RKO (cell line): ENCODE results near the gene RNASE13.
"Not testable (repeated sequence)": the region's sequence is repeated elsewhere in the genome, so short reads cannot be mapped to it uniquely, and the experiment has no call there.

ENCODE experiments used
- DNase-seq: peaks from one replicate; pipeline ENCODE4 v3.0.0-alpha.2; 2016; ENCODE audit warnings: low spot score

Gene RNASE13

DNA sequence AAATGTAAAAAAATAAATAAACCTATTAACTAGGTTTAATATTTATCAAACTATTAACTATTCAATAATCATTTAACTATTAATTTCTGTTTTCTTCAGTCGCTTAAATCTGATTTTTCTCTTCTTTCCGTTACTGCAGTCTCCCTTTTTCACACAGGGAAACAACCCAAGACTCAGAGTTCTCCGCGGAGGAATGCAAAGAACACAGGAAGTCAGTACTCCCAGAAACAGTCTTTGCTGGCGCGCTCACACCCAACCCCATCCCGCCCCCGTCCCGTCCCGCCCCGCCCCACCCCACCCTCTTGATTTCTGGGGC is 45.2 kb downstream of the RNASE13 start:
- no peak for DNase-seq

DNA sequence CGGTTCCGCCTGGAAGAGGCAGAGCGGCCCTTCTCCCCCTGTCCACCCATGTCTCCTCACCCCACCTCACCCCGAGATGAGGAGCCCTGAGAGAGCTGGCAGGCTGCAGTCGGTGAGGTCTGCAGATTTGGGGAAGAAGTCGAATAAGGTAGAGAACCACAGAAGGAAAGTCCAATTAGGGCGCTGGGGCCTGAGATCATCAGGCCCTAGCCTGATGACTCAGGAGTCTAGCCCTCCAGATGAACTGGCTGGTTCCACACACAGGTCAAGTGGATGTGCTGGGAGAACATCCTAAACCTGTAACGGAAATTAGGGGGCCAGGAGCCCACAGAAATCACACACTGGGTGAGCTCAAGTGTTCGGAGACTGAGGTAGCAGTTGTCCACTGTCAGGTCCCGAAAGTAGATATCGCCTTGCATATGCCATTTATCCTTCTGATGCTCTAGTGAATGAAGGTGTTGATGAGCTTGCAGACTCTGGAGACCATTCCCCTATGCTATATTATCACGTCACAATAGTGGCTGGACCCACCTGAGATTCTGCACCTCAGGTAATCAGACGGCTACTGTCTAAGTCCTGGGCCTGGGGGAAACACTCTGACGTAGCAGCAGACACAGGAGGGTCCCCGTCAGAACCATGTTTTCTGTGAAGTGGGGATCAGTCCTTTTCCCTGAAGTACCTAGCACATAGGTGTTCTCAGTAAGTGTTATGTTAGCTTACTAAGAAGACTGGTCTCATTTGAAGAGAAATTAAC is 45.7 kb downstream of the RNASE13 start:
- DNase-seq, result no peak

DNA sequence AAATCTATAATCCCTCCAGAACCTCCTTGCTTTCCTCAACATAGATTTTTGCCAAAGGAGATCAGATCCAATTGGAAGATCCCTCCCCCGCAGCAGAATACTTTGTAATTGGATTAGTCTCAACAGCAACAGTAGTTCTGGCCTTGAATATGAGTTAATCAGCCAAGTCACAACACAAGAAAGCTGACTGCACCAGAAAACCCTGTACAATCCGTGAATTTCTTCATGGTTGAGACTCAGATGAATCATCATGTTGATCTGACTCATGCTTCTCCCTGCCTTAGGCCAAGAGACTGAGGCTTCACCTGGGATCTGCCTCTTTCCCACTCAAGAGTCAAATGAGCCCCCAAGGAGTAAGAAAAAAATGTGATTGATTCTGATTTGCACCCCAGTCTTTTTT is 47.8 kb downstream of the RNASE13 start:
- peak; percentile 93 for DNase-seq

GRCh38 chr14:20985650-20986049 is 49.0 kb downstream of the RNASE13 start:
- DNase-seq, result not testable (repeated sequence)
